Measurements from ENCODE around the gene DDN. TPM values are rescaled to one million over a fixed set of nuclear protein-coding genes. Genes with fewer than 3 reads are reported as not detected.
A peak's percentile ranks its signal among the peaks of the same experiment; 100 is the strongest.

DDN gene
- polyA plus RNA-seq, 1 of the 3 experiments (the other 2 are of a cell fraction): 0.20 TPM

- no peak for TF ChIP-seq ZBTB33 (IDR thresholded peaks at IDR 0.05; ENCODE audit: borderline replicate concordance, low read depth)
- no peak for TF ChIP-seq USF1 (IDR thresholded peaks at IDR 0.05; ENCODE audit: borderline replicate concordance, low read depth)
- TF ChIP-seq CTCF (IDR thresholded peaks at IDR 0.05): no peak
- no peak for TF ChIP-seq GABPA (IDR thresholded peaks at IDR 0.05; ENCODE audit: low read depth)
- no peak for TF ChIP-seq RCOR1 (IDR thresholded peaks at IDR 0.05; ENCODE audit: low read length)
- no peak for TF ChIP-seq IRF3 (IDR thresholded peaks at IDR 0.05; ENCODE audit: low read depth, low read length)
- TF ChIP-seq SIN3A (IDR thresholded peaks at IDR 0.05; ENCODE audit: borderline replicate concordance, low read depth, low read length): no peak
- TF ChIP-seq TEAD4 (IDR thresholded peaks at IDR 0.05; ENCODE audit: borderline replicate concordance, insufficient read depth): no peak
Measured at GRCh38 chr12:48969160-48969771, 29.9 kb downstream of the DDN start (continued).

- ChIA-PET CTCF (interaction anchor here (0.9 to 32.2 kb wide), 9 partner anchors 10 to 115 kb away, joined by 3 to 935 read pairs (median 4); partner anchors contain the start of genes ARF3, DDN, FKBP11 and WNT1), POLR2A (no interaction called here)
- Histone ChIP-seq H3K27me3 (ENCODE audit: insufficient read depth) (peaks cover 46% of the 10 kb centered on the region; the same call in 1 of the 2 replicates), H3K36me3 (replicated peaks in 1 of 2; ENCODE audit: control insufficient read depth in 1 of 2, insufficient read depth in 2 of 2, low read length in 1 of 2) (no peaks in the 10 kb centered on the region), H2AFZ (ENCODE audit: low read depth) (no peak overlapping the region), H3F3A (replicated peaks; ENCODE audit: insufficient read depth) (peaks cover 8% of the 10 kb centered on the region), H3K4me1 (ENCODE audit: control insufficient read depth in 1 of 2, insufficient read depth in 2 of 2, low read depth in 1 of 2, low read length in 1 of 2) (peaks cover 0 to 13% of the 10 kb centered on the region in 2 experiments; a peak in 1 of 4 replicates), H3K4me3 (ENCODE audit: low read depth in 2 of 2, low read length in 1 of 2) (no peak overlapping the region), H3K4me2 (no peak overlapping the region), H4K20me1 (ENCODE audit: insufficient read depth) (no peaks in the 10 kb centered on the region), H3K9me2 (no peaks in the 10 kb centered on the region), H3K27ac (ENCODE audit: low read depth in 2 of 2, low read length in 1 of 2) (no peak overlapping the region), H3K9ac (no peak overlapping the region), H3K9me3 (no peaks in the 10 kb centered on the region), H3K79me2 (ENCODE audit: insufficient read depth) (no peaks in the 10 kb centered on the region)
- 79% methylated on average over 3 of the region's 3 CpGs for WGBS (ENCODE audit: low lambda C conversion rate)
- DNase-seq: peak; percentile 22
- TF ChIP-seq ELF1 (IDR thresholded peaks at IDR 0.05): no peak
- no peak for TF ChIP-seq POLR2AphosphoS5 (IDR thresholded peaks at IDR 0.05; ENCODE audit: low read depth, low read length)
- TF ChIP-seq CHD2 (IDR thresholded peaks at IDR 0.05; ENCODE audit: low read length, partially characterized antibody): no peak
Measured at GRCh38 chr12:48968467-48968866, 30.7 kb downstream of the DDN start.
